M059J (cell line): ENCODE results near the gene NANOGP8. TPM values are rescaled to one million over a fixed set of nuclear protein-coding genes. Genes with fewer than 3 reads are reported as not detected.
"Not testable (repeated sequence)": the region's sequence is repeated elsewhere in the genome, so short reads cannot be mapped to it uniquely, and the experiment has no call there.

ENCODE experiments used
- DNase-seq: peaks from one replicate; pipeline ENCODE4 v3.0.0-alpha.2; 2012; ENCODE audit warnings: low read depth
- total RNA-seq: library from RNA; depleted of rRNA; stranded (reverse); fragments of >200 nt; shearing (Covaris generic); gene quantifications from 2 replicates; pipeline ENCODE4 v1.2.3, GENCODE V29; 2014

Gene NANOGP8
- total RNA-seq, 1 experiment from 2014 or later, result not detected

GRCh38 chr15:35095941-35096340 is 10.8 kb upstream of the NANOGP8 start:
- DNase-seq, result no peak

- DNase-seq, result no peak
These were observed 7.8 kb upstream of the NANOGP8 start for GRCh38 chr15:35092846-35093245.

GRCh38 chr15:35092311-35092710 is 7.2 kb upstream of the NANOGP8 start:
- DNase-seq, result no peak

- no peak for DNase-seq
These were observed 5.2 kb upstream of the NANOGP8 start for GRCh38 chr15:35090104-35090807.

GRCh38 chr15:35089551-35089950 is 4.5 kb upstream of the NANOGP8 start:
- peak; percentile 7 for DNase-seq

- DNase-seq, result no peak
These were observed 3.2 kb upstream of the NANOGP8 start for GRCh38 chr15:35088329-35088728.

DNA sequence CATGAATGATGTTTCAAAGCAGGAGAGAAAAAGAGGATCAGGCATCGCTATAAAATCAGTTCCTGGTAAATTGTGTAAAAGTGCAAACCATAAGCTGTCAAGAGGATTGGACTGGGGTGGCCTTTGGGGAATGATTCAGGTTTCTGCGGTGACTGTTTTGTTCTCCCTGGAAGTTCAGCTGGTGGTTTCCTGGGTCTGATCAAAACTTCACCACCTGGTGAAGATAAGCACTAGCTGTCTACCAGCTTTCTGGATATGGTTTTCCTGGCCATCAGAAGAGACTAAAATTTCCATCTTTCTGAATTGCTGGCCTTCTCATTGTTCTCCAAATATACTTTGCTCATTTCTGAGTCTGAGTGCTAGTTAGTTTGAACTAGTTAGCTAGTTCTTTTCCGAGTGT is 2.7 kb upstream of the NANOGP8 start:
- DNase-seq, result no peak

- not testable (repeated sequence) for DNase-seq
These were observed 2.4 kb downstream of the NANOGP8 start for GRCh38 chr15:35082371-35083348.

- DNase-seq, result not testable (repeated sequence)
These were observed 3.3 kb downstream of the NANOGP8 start for GRCh38 chr15:35081626-35082365.

GRCh38 chr15:35080226-35080625 is 4.9 kb downstream of the NANOGP8 start:
- DNase-seq, result no peak

DNA sequence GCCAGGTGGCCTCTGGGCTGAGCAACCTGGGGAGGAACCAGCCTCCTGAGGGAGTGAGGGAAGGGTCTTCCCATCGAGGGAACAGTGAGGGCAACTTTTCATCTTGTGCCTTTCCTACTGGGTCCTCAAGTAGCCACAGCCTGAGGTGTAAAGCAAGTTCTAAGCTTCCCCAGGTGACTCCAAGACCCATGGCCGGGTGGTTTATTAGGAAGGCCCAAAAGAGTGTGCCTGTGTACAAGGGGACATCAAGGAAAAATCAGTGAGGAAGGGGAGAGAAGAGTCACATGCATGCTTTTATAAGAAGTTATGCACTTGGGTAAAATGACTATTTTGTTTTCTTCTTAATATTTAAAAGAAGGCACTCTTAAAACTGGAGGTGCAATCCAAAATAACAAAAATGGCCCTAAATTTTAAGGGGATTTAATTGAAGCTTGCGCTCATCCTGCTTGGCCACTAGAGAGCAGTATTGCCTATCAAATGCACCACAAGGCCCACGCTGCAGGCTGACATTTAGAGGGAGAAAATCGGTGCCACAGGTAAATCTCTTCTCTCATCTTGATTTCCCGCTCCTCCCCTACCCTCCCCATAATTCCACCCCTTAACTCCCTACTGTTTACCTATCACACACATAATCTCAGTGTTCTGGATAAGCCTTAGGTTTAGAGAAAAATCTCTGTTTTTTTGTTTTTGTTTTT is 6.7 kb downstream of the NANOGP8 start:
- DNase-seq, result peak; percentile 44

DNA sequence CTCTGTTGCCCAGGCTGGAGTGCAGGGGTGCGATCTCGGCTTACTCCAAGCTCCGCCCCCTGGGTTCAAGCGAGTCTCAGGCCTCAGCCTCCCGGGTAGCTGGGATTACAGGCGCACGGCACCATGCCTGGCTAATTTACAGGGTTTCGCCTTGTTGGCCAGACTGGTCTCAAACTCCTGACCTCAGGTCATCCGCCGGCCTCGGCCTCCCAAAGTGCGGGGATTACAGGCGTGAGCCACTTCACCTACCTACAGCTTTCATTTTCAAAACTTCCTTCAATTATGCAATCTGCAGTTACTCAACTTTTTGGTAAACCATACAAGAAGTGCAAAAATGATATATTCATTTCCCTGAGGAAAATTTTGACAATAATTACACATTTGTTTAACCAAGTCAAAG is 14.0 kb downstream of the NANOGP8 start:
- DNase-seq, result no peak

GRCh38 chr15:35068846-35069475 is 16.1 kb downstream of the NANOGP8 start:
- DNase-seq, result no peak

- DNase-seq, result no peak
These were observed 17.4 kb downstream of the NANOGP8 start for GRCh38 chr15:35067496-35068347.

DNA sequence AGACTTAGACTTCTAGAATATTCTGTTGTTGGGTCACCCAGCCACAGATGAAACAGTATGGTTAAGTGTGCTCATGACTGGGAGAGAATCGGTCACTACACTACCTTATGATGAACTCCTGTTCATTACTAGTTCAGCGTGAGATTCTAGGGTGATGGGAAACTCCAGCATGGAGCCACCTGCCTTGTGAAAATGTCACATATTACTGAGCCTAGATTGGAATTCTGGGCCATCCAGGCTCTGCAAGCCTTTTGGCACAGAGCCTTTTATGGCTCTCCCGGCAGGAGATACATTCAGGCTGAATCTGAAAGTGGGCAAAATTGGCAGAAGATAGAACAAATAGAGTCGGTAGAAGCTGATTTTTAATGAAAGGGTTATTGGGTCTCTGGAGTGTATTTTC is 19.0 kb downstream of the NANOGP8 start:
- DNase-seq, result no peak

- DNase-seq, result no peak
These were observed 20.4 kb downstream of the NANOGP8 start for GRCh38 chr15:35064576-35065190.

GRCh38 chr15:35062738-35063099 is 22.4 kb downstream of the NANOGP8 start:
- DNase-seq, result peak; percentile 15

- no peak for DNase-seq
These were observed 23.0 kb downstream of the NANOGP8 start for GRCh38 chr15:35061825-35062737.
